ENCODE results near the gene SGSH.

SGSH gene

GRCh38 chr17:80205811-80206210 lies 14.3 kb downstream of the SGSH start:
- H3K9me3 ChIP-seq (ENCODE audit: insufficient read depth, low read depth, low read length), result no peaks in the 10 kb centered on the region
- no peaks in the 10 kb centered on the region for H3F3A ChIP-seq (ENCODE audit: low read depth)
- TF ChIP-seq CTCF (conservative IDR thresholded peaks at IDR 0.05; ENCODE audit: low read length) (no peak), EZH2phosphoT487 (IDR thresholded peaks at IDR 0.05; ENCODE audit: borderline replicate concordance) (no peak)
- H3K4me1 ChIP-seq (ENCODE audit: insufficient read depth, low read length, poor library complexity, severe bottlenecking), result no peaks in the 10 kb centered on the region
- no peaks in the 10 kb centered on the region for H3K36me3 ChIP-seq (ENCODE audit: insufficient read depth, low read length)
- no peak overlapping the region for H3K9ac ChIP-seq (ENCODE audit: low read depth, low read length, poor library complexity, severe bottlenecking)
- H3K9me2 ChIP-seq (replicated peaks; ENCODE audit: low read depth, low read length), result no peaks in the 10 kb centered on the region
- no peak overlapping the region for H3K4me2 ChIP-seq (ENCODE audit: low read depth, low read length, poor library complexity, severe bottlenecking)
- H3K79me2 ChIP-seq (ENCODE audit: insufficient read depth, low read length), result no peaks in the 10 kb centered on the region
- no peak overlapping the region for H3K4me3 ChIP-seq (ENCODE audit: low read length, poor library complexity, severe bottlenecking)
- H4K20me1 ChIP-seq (ENCODE audit: insufficient read depth, low read length, poor library complexity, severe bottlenecking), result no peaks in the 10 kb centered on the region
- H2AFZ ChIP-seq (ENCODE audit: low read length), result no peak overlapping the region
- H3K27me3 ChIP-seq (ENCODE audit: insufficient read depth, low read length, poor library complexity, severe bottlenecking), result no peaks in the 10 kb centered on the region

- H4K20me1 ChIP-seq (ENCODE audit: insufficient read depth, low read length, poor library complexity, severe bottlenecking), result no peaks in the 10 kb centered on the region
- H3K4me2 ChIP-seq (ENCODE audit: low read depth, low read length, poor library complexity, severe bottlenecking), result no peak overlapping the region
- H2AFZ ChIP-seq (ENCODE audit: low read length), result no peak overlapping the region
- H3K4me1 ChIP-seq (ENCODE audit: insufficient read depth, low read length, poor library complexity, severe bottlenecking), result no peaks in the 10 kb centered on the region
- no peaks in the 10 kb centered on the region for H3K27me3 ChIP-seq (ENCODE audit: insufficient read depth, low read length, poor library complexity, severe bottlenecking)
- no peak overlapping the region for H3K4me3 ChIP-seq (ENCODE audit: low read length, poor library complexity, severe bottlenecking)
- no peak overlapping the region for H3K9ac ChIP-seq (ENCODE audit: low read depth, low read length, poor library complexity, severe bottlenecking)
- H3K79me2 ChIP-seq (ENCODE audit: insufficient read depth, low read length), result no peaks in the 10 kb centered on the region
- no peaks in the 10 kb centered on the region for H3K9me2 ChIP-seq (replicated peaks; ENCODE audit: low read depth, low read length)
- TF ChIP-seq CTCF (conservative IDR thresholded peaks at IDR 0.05; ENCODE audit: low read length) (no peak), EZH2phosphoT487 (IDR thresholded peaks at IDR 0.05; ENCODE audit: borderline replicate concordance) (no peak)
- H3K9me3 ChIP-seq (ENCODE audit: insufficient read depth, low read depth, low read length), result no peaks in the 10 kb centered on the region
- no peaks in the 10 kb centered on the region for H3F3A ChIP-seq (ENCODE audit: low read depth)
- H3K36me3 ChIP-seq (ENCODE audit: insufficient read depth, low read length), result no peaks in the 10 kb centered on the region
Measured at GRCh38 chr17:80204626-80205468, 15.3 kb downstream of the SGSH start.

- Histone ChIP-seq H4K20me1 (ENCODE audit: insufficient read depth, low read length, poor library complexity, severe bottlenecking) (no peaks in the 10 kb centered on the region), H3K79me2 (ENCODE audit: insufficient read depth, low read length) (no peaks in the 10 kb centered on the region), H2AFZ (ENCODE audit: low read length) (no peak overlapping the region), H3K36me3 (ENCODE audit: insufficient read depth, low read length) (no peaks in the 10 kb centered on the region), H3K9ac (ENCODE audit: low read depth, low read length, poor library complexity, severe bottlenecking) (no peak overlapping the region), H3K9me2 (replicated peaks; ENCODE audit: low read depth, low read length) (no peaks in the 10 kb centered on the region), H3K4me3 (ENCODE audit: low read length, poor library complexity, severe bottlenecking) (no peak overlapping the region), H3K4me1 (ENCODE audit: insufficient read depth, low read length, poor library complexity, severe bottlenecking) (no peaks in the 10 kb centered on the region), H3K9me3 (ENCODE audit: insufficient read depth, low read depth, low read length) (no peaks in the 10 kb centered on the region), H3K4me2 (ENCODE audit: low read depth, low read length, poor library complexity, severe bottlenecking) (no peak overlapping the region), H3F3A (ENCODE audit: low read depth) (no peaks in the 10 kb centered on the region), H3K27me3 (ENCODE audit: insufficient read depth, low read length, poor library complexity, severe bottlenecking) (no peaks in the 10 kb centered on the region)
- peak; percentile 41 for TF ChIP-seq CTCF (conservative IDR thresholded peaks at IDR 0.05; ENCODE audit: low read length)
- TF ChIP-seq EZH2phosphoT487 (IDR thresholded peaks at IDR 0.05; ENCODE audit: borderline replicate concordance), result no peak
Measured at GRCh38 chr17:80203471-80203963, 16.6 kb downstream of the SGSH start.
